Left ventricle myocardium inferior (tissue), 1 donor: Measurements from ENCODE around the gene ZRANB1. TPM values are rescaled to one million over a fixed set of nuclear protein-coding genes. Genes with fewer than 3 reads are reported as not detected.

ENCODE experiments used
- DNase-seq: peaks from one replicate; pipeline ENCODE4 v3.0.0-alpha.2; 2020
- H3K27ac ChIP-seq: fragments of 200-600 bp; replicated peaks from 2 replicates; pipeline ENCODE4 v1.8.0; 2021
- H3K27me3 ChIP-seq: fragments of 200-600 bp; 2 replicates; pipeline ENCODE4 v1.8.0; 2021; ENCODE audit warnings: low read depth
- H3K36me3 ChIP-seq: fragments of 200-600 bp; 2 replicates; pipeline ENCODE4 v1.8.0; 2021
- H3K4me1 ChIP-seq: fragments of 200-600 bp; 2 replicates; pipeline ENCODE4 v1.8.0; 2021
- H3K4me3 ChIP-seq: fragments of 200-600 bp; 2 replicates; pipeline ENCODE4 v1.8.0; 2021; ENCODE audit warnings: mild to moderate bottlenecking, moderate library complexity
- H3K9me3 ChIP-seq: fragments of 200-600 bp; replicated peaks from 2 replicates; pipeline ENCODE4 v1.8.0; 2021
- CTCF ChIP-seq: fragments of 200-600 bp; IDR thresholded peaks from 2 replicates; pipeline ENCODE4 v1.8.0; 2021; ENCODE audit warnings: antibody characterized with exemption, mild to moderate bottlenecking, borderline replicate concordance
- intact Hi-C: fragments of 100-400 bp; cut with micrococcal nuclease; formaldehyde crosslinking; loops from one replicate; pipeline ENCODE4 v1.11.0; 2022
- total RNA-seq: library from RNA; stranded (reverse); fragmentation: NEBNext Ultra II Directional; extraction: Animal tissue kit (Norgen Biotek cat#: 25700); gene quantifications from one replicate; pipeline ENCODE4 v1.2.1, GENCODE V29; 2021
- donor health status: DM: no; HTN: yes; CAD: no; lungs with severe emphysema.

ZRANB1 gene
- total RNA-seq, 1 donor from 2014 or later = 25.3 TPM

GRCh38 chr10:124966008-124966407, 24.1 kb downstream of the ZRANB1 start:
- TF ChIP-seq CTCF = no peak
- Histone ChIP-seq H3K36me3 (peaks cover 23% of the 10 kb centered on the region), H3K4me1 (peaks cover 41% of the 10 kb centered on the region), H3K9me3 (no peaks in the 10 kb centered on the region), H3K27ac (no peak overlapping the region), H3K4me3 (no peak overlapping the region), H3K27me3 (no peaks in the 10 kb centered on the region)
- intact Hi-C loops = no loop called here
- no peak for DNase-seq

- DNase-seq = no peak
- intact Hi-C loops = no loop called here
- Histone ChIP-seq H3K4me1 (peaks cover 42% of the 10 kb centered on the region), H3K27ac (no peak overlapping the region), H3K27me3 (no peaks in the 10 kb centered on the region), H3K9me3 (no peaks in the 10 kb centered on the region), H3K36me3 (peaks cover 23% of the 10 kb centered on the region), H3K4me3 (no peak overlapping the region)
- TF ChIP-seq CTCF = no peak
Measured at GRCh38 chr10:124967255-124967654, 25.3 kb downstream of the ZRANB1 start.

GRCh38 chr10:124971276-124971675, 29.4 kb downstream of the ZRANB1 start:
- Histone ChIP-seq H3K4me3 (no peak overlapping the region), H3K27me3 (no peaks in the 10 kb centered on the region), H3K9me3 (no peaks in the 10 kb centered on the region), H3K36me3 (peaks cover 54% of the 10 kb centered on the region), H3K27ac (peak overlapping the region; percentile 66), H3K4me1 (peaks cover 38% of the 10 kb centered on the region)
- intact Hi-C loops = no loop called here
- no peak for DNase-seq
- TF ChIP-seq CTCF = no peak

GRCh38 chr10:124972637-124973036, 30.7 kb downstream of the ZRANB1 start:
- intact Hi-C loops = no loop called here
- no peaks in the 10 kb centered on the region for H3K27me3 ChIP-seq
- H3K4me1 ChIP-seq = peaks cover 36% of the 10 kb centered on the region
- no peak overlapping the region for H3K27ac ChIP-seq
- peaks cover 42% of the 10 kb centered on the region for H3K36me3 ChIP-seq
- no peaks in the 10 kb centered on the region for H3K9me3 ChIP-seq
- H3K4me3 ChIP-seq = no peak overlapping the region
- no peak for DNase-seq
- no peak for TF ChIP-seq CTCF

GRCh38 chr10:124974131-124974530, 32.2 kb downstream of the ZRANB1 start:
- intact Hi-C loops = no loop called here
- no peak for TF ChIP-seq CTCF
- no peak for DNase-seq
- Histone ChIP-seq H3K4me1 (peaks cover 37% of the 10 kb centered on the region), H3K9me3 (no peaks in the 10 kb centered on the region), H3K36me3 (peaks cover 35% of the 10 kb centered on the region), H3K4me3 (no peak overlapping the region), H3K27ac (no peak overlapping the region), H3K27me3 (no peaks in the 10 kb centered on the region)
